ENCODE results near the gene ABLIM2.

DNA sequence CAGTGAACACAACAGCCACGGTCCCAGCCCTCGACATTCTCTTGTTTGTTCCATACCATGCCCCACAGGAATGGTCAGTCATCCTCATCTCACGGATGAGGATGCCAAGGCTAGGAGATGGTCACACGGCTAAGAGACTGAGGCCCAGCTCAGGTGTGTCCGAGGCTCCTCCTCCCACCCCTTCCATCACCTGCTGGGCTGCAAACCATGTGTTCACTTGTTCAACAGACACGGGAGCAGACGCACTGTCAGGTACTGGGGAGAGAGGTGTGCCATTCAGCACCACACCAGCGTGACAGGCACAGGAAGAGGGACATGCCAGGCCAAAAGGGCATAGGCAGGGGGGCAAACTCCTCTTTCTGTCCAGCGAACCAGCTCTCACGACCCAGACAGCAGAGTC lies 45.9 kb downstream of the ABLIM2 start:
- TF ChIP-seq, protein P1, sequence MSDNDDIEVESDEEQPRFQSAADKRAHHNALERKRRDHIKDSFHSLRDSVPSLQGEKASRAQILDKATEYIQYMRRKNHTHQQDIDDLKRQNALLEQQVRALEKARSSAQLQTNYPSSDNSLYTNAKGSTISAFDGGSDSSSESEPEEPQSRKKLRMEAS (IDR thresholded peaks at IDR 0.05) = no peak
- TF ChIP-seq, protein P2, sequence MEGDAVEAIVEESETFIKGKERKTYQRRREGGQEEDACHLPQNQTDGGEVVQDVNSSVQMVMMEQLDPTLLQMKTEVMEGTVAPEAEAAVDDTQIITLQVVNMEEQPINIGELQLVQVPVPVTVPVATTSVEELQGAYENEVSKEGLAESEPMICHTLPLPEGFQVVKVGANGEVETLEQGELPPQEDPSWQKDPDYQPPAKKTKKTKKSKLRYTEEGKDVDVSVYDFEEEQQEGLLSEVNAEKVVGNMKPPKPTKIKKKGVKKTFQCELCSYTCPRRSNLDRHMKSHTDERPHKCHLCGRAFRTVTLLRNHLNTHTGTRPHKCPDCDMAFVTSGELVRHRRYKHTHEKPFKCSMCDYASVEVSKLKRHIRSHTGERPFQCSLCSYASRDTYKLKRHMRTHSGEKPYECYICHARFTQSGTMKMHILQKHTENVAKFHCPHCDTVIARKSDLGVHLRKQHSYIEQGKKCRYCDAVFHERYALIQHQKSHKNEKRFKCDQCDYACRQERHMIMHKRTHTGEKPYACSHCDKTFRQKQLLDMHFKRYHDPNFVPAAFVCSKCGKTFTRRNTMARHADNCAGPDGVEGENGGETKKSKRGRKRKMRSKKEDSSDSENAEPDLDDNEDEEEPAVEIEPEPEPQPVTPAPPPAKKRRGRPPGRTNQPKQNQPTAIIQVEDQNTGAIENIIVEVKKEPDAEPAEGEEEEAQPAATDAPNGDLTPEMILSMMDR (IDR thresholded peaks at IDR 0.05 in 2 of 3, conservative IDR thresholded peaks at IDR 0.05 in 1 of 3; ENCODE audit: borderline replicate concordance in 1 of 3, insufficient read depth in 1 of 3, low read depth in 2 of 3, low read length in 2 of 3) = no peak
- TF ChIP-seq POLR2AphosphoS5 (IDR thresholded peaks at IDR 0.05; ENCODE audit: low read depth, low read length) (no peak), YY1 (IDR thresholded peaks at IDR 0.05; ENCODE audit: extremely low read depth, insufficient replicate concordance, low read depth, low read length) (no peak), CEBPB (IDR thresholded peaks at IDR 0.05; ENCODE audit: low read depth) (no peak), EZH2phosphoT487 (IDR thresholded peaks at IDR 0.05; ENCODE audit: borderline replicate concordance) (no peak), EZH2 (IDR thresholded peaks at IDR 0.05) (no peak)
